Embryonic facial prominence (tissue), 1 donor: ENCODE data around the gene GPC6.
"Not testable (repeated sequence)": the region's sequence is repeated elsewhere in the genome, so short reads cannot be mapped to it uniquely, and the experiment has no call there.

Experiments
- DNase-seq: peaks from one replicate; pipeline ENCODE4 v3.0.0-alpha.2; 2016; ENCODE audit errors: extremely low spot score

GPC6 gene

GRCh38 chr13:93318534-93319254 lies 92.1 kb downstream of the GPC6 start:
- DNase-seq = no peak

GRCh38 chr13:93320942-93321341 lies 94.3 kb downstream of the GPC6 start:
- no peak for DNase-seq

- DNase-seq = not testable (repeated sequence)
Observed at GRCh38 chr13:93323880-93324279, 97.3 kb downstream of the GPC6 start.

GRCh38 chr13:93325303-93326233 lies 99.0 kb downstream of the GPC6 start:
- DNase-seq = no peak

- no peak for DNase-seq
Observed at GRCh38 chr13:93326234-93326811, 99.7 kb downstream of the GPC6 start.

GRCh38 chr13:93328943-93329342 lies 102.3 kb downstream of the GPC6 start:
- DNase-seq = no peak

GRCh38 chr13:93336728-93337127 lies 110.1 kb downstream of the GPC6 start:
- no peak for DNase-seq

GRCh38 chr13:93338030-93338429 lies 111.4 kb downstream of the GPC6 start:
- no peak for DNase-seq

- DNase-seq = no peak
Observed at GRCh38 chr13:93338906-93339305, 112.3 kb downstream of the GPC6 start.

- no peak for DNase-seq
Observed at GRCh38 chr13:93339550-93339949, 112.9 kb downstream of the GPC6 start.

GRCh38 chr13:93341517-93341916 lies 114.9 kb downstream of the GPC6 start:
- no peak for DNase-seq

- DNase-seq = no peak
Observed at GRCh38 chr13:93343097-93343496, 116.5 kb downstream of the GPC6 start.

- no peak for DNase-seq
Observed at GRCh38 chr13:93344048-93344705, 117.6 kb downstream of the GPC6 start.

- no peak for DNase-seq
Observed at GRCh38 chr13:93345024-93345423, 118.4 kb downstream of the GPC6 start.

GRCh38 chr13:93345770-93346169 lies 119.2 kb downstream of the GPC6 start:
- no peak for DNase-seq

GRCh38 chr13:93352616-93353015 lies 126.0 kb downstream of the GPC6 start:
- DNase-seq = no peak

- DNase-seq = no peak
Observed at GRCh38 chr13:93355094-93355493, 128.5 kb downstream of the GPC6 start.

- no peak for DNase-seq
Observed at GRCh38 chr13:93356469-93356868, 129.9 kb downstream of the GPC6 start.

- DNase-seq = no peak
Observed at GRCh38 chr13:93360021-93360420, 133.4 kb downstream of the GPC6 start.

- no peak for DNase-seq
Observed at GRCh38 chr13:93361703-93362102, 135.1 kb downstream of the GPC6 start.

- no peak for DNase-seq
Observed at GRCh38 chr13:93364166-93364565, 137.6 kb downstream of the GPC6 start.

- DNase-seq = no peak
Observed at GRCh38 chr13:93368296-93368695, 141.7 kb downstream of the GPC6 start.
